WTC11 (cell line): ENCODE measurements around the gene NELL1. TPM values are rescaled to one million over a fixed set of nuclear protein-coding genes. Genes with fewer than 3 reads are reported as not detected.

Source experiments
- ATAC-seq: fragments of 200-7000 bp; cut with Tn5 transposase; 2 replicates; pipeline ENCODE4 v1.10.0; 2021; ENCODE audit warnings: mild to moderate bottlenecking, moderate library complexity
- CTCF ChIA-PET: fragments of 300-600 bp; sonication (Branson Sonifier 250); formaldehyde crosslinking; loops from one replicate; lab custom pipeline; 2021; ENCODE audit warnings: antibody characterized with exemption; lab: Charles Lee
- POLR2A ChIA-PET: fragments of 350-600 bp; sonication (Branson Sonifier 250); formaldehyde crosslinking; loops from one replicate; lab custom pipeline; 2021; ENCODE audit warnings: antibody characterized with exemption; lab: Charles Lee
- DNase-seq: peaks from one replicate; pipeline ENCODE4 v3.0.0; 2021; ENCODE audit warnings: low spot score
- H3K27ac Mint-ChIP-seq: 2 replicates; pipeline ENCODE4 v1.8.0; 2021; ENCODE audit warnings: mixed read lengths
- H3K27me3 Mint-ChIP-seq: 2 replicates; pipeline ENCODE4 v1.8.0; 2021; ENCODE audit warnings: low read depth, mild to moderate bottlenecking, moderate library complexity, mixed read lengths
- H3K36me3 Mint-ChIP-seq: 2 replicates; pipeline ENCODE4 v1.8.0; 2021; ENCODE audit warnings: mixed read lengths
- H3K4me1 Mint-ChIP-seq: 2 replicates; pipeline ENCODE4 v1.8.0; 2022; ENCODE audit warnings: mixed read lengths
- H3K4me3 Mint-ChIP-seq: 2 replicates; pipeline ENCODE4 v1.8.0; 2021; ENCODE audit warnings: mild to moderate bottlenecking, moderate library complexity, mixed read lengths
- H3K9me3 Mint-ChIP-seq: 2 replicates; pipeline ENCODE4 v1.8.0; 2021; ENCODE audit warnings: mixed read lengths
- AFF4 ChIP-seq: sonication (generic); formaldehyde crosslinking; IDR thresholded peaks from 2 replicates; pipeline ENCODE4 v1.8.1; 2023; ENCODE audit warnings: mild to moderate bottlenecking, missing genetic modification reagents, borderline replicate concordance
- AR ChIP-seq: fragments of 250-450 bp; sonication (Bioruptor Pico); IDR thresholded peaks from 2 replicates; pipeline ENCODE4 v1.9.0; 2021; ENCODE audit warnings: mild to moderate bottlenecking
- CTCF ChIP-seq: fragments of 200-600 bp; IDR thresholded peaks from 2 replicates; pipeline ENCODE4 v1.8.0; 2022; ENCODE audit warnings: antibody characterized with exemption
- HMGA2 ChIP-seq: fragments of 250-450 bp; sonication (Bioruptor Pico); IDR thresholded peaks from 2 replicates; pipeline ENCODE4 v1.4.0; 2021; ENCODE audit warnings: mild to moderate bottlenecking, moderate library complexity
- IRF2 ChIP-seq: sonication (generic); formaldehyde crosslinking; IDR thresholded peaks from 2 replicates; pipeline ENCODE4 v1.8.0; 2022; ENCODE audit warnings: low read depth, missing genetic modification reagents, borderline replicate concordance
- JUN ChIP-seq: sonication (generic); formaldehyde crosslinking; IDR thresholded peaks from 2 replicates; pipeline ENCODE4 v1.8.0; 2023; ENCODE audit warnings: mild to moderate bottlenecking, missing genetic modification reagents
- NR2C2 ChIP-seq: sonication (generic); formaldehyde crosslinking; IDR thresholded peaks from 2 replicates; pipeline ENCODE4 v1.8.0; 2022; ENCODE audit warnings: mild to moderate bottlenecking, missing genetic modification reagents
- TEAD4 ChIP-seq: sonication (generic); formaldehyde crosslinking; IDR thresholded peaks from 2 replicates; pipeline ENCODE4 v1.8.0; 2022; ENCODE audit warnings: mild to moderate bottlenecking, missing genetic modification reagents
- TP53 ChIP-seq: sonication (generic); formaldehyde crosslinking; IDR thresholded peaks from 2 replicates; pipeline ENCODE4 v1.8.1; 2023; ENCODE audit warnings: mild to moderate bottlenecking, missing genetic modification reagents
- ZNF232 ChIP-seq: sonication (generic); formaldehyde crosslinking; IDR thresholded peaks from 2 replicates; pipeline ENCODE4 v1.8.0; 2022; ENCODE audit warnings: mild to moderate bottlenecking, missing genetic modification reagents
- total RNA-seq: library from RNA; stranded (reverse); gene quantifications from 3 replicates; pipeline ENCODE4 v1.2.3, GENCODE V29; 2021

The NELL1 gene
- total RNA-seq, 1 experiment from 2014 or later: 1.8 TPM

DNA sequence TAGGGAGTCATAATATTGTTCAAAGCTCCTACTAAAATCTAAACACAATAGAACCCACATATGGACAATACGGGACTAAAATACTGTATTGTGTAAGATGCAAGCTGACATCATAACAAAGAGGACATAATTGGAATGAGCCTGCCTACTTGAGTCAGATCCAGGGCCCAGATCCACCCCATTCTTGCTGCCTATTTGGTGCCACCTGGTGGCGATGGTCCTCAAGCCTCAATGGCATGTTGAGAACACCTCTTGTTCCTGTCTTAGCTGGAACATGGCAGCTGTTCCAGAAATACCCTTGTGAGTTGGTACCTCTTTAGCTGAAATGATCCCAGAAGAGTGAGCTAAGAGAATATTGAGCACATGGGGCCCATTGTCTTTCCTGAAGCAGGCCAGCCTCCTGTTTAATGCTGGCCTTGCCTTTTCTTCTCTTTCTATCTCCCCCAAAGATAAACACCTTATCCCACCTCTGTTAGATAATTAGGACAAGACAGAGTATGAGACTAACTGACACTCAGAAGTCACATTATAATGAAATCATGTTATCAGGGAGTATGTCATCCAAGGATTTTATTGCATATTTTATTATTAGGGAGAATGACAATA is 842.6 kb downstream of the NELL1 start:
- no peaks in the 10 kb centered on the region for H3K4me1 Mint-ChIP-seq
- H3K36me3 Mint-ChIP-seq: no peaks in the 10 kb centered on the region
- no peak overlapping the region for H3K27ac Mint-ChIP-seq
- no peak overlapping the region for H3K4me3 Mint-ChIP-seq
- ChIA-PET POLR2A (no interaction called here), CTCF (interaction anchor here (0.6 to 2.6 kb wide), 27 partner anchors 12 to 858 kb away, joined by 3 to 20 read pairs (median 4); no protein-coding TSS in a partner anchor)
- H3K27me3 Mint-ChIP-seq: no peaks in the 10 kb centered on the region
- peak; percentile 88 for DNase-seq
- TF ChIP-seq CTCF: peak; percentile 55; the same call in 1 of the 2 replicates
- no peak for TF ChIP-seq TEAD4 (CRISPR knock-in tag)
- no peak for TF ChIP-seq IRF2 (CRISPR knock-in tag)
- no peak for TF ChIP-seq ZNF232 (CRISPR knock-in tag)
- no peak for TF ChIP-seq NR2C2 (CRISPR knock-in tag)
- TF ChIP-seq JUN: no peak
- TF ChIP-seq AFF4: no peak
- no peak for TF ChIP-seq AR (CRISPR knock-in tag)
- no peak for TF ChIP-seq TP53
- ATAC-seq: peak; percentile 99
- no peaks in the 10 kb centered on the region for H3K9me3 Mint-ChIP-seq

DNA sequence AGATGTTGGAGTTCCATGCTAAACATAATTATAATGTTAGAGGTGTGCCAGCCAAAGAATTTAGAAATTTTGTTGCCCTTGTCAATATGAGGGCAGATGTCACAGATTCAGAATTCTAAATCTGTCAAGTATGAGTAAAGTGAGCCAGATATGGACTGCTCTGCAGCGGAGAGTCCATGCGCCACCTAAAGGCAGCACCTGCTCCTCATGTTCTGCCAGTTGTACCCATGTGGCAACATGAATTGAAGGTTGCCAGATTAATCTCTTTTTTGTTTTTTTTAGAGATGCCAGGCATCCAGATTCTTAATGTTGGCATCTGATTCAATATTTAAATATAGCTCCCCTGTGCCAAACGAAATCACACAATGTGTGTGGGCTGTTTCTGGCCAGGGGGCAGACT is 844.9 kb downstream of the NELL1 start:
- H3K36me3 Mint-ChIP-seq: no peaks in the 10 kb centered on the region
- H3K4me1 Mint-ChIP-seq: no peaks in the 10 kb centered on the region
- ChIA-PET CTCF (no interaction called here), POLR2A (no interaction called here)
- no peaks in the 10 kb centered on the region for H3K9me3 Mint-ChIP-seq
- H3K27me3 Mint-ChIP-seq: no peaks in the 10 kb centered on the region
- H3K27ac Mint-ChIP-seq: no peak overlapping the region
- TF ChIP-seq CTCF: peak; percentile 27; the same call in 1 of the 2 replicates
- TF ChIP-seq HMGA2: no peak
- no peak for TF ChIP-seq AFF4
- ATAC-seq (peak; percentile 65), DNase-seq (peak; percentile 26)
- H3K4me3 Mint-ChIP-seq: no peak overlapping the region
